Hepatocyte (in vitro differentiated cells): ENCODE results near the gene ABHD17B. TPM values are rescaled to one million over a fixed set of nuclear protein-coding genes. Genes with fewer than 3 reads are reported as not detected.

Experiments used
- DNase-seq: peaks from one replicate; pipeline ENCODE4 v3.0.0-alpha.2; 2016; ENCODE audit warnings: low spot score
- H2AFZ ChIP-seq: fragments of 200-600 bp; sonication (generic); 2 replicates; pipeline ENCODE4 v1.6.0; 2016; ENCODE audit warnings: antibody characterized with exemption, mild to moderate bottlenecking
- H3K27ac ChIP-seq: fragments of 200-600 bp; sonication (generic); 2 replicates; pipeline ENCODE4 v1.5.1; 2016; ENCODE audit warnings: mild to moderate bottlenecking
- H3K27me3 ChIP-seq: fragments of 200-600 bp; sonication (generic); 2 replicates; pipeline ENCODE4 v1.6.1; 2016
- H3K36me3 ChIP-seq: fragments of 200-600 bp; sonication (generic); replicated peaks from 2 replicates; pipeline ENCODE4 v1.5.1; 2016; ENCODE audit warnings: low read depth; ENCODE audit not compliant: insufficient read depth
- H3K4me1 ChIP-seq: fragments of 200-600 bp; sonication (generic); 2 replicates; pipeline ENCODE4 v1.5.1; 2016; ENCODE audit warnings: mild to moderate bottlenecking, moderate library complexity; ENCODE audit not compliant: insufficient read depth
- H3K4me2 ChIP-seq: fragments of 200-600 bp; sonication (generic); 2 replicates; pipeline ENCODE4 v1.6.0; 2016
- H3K4me3 ChIP-seq: fragments of 200-600 bp; sonication (generic); 2 replicates; pipeline ENCODE4 v1.5.1; 2016; ENCODE audit warnings: mild to moderate bottlenecking
- H3K79me2 ChIP-seq: fragments of 200-600 bp; sonication (generic); 2 replicates; pipeline ENCODE4 v1.6.0; 2017; ENCODE audit warnings: mild to moderate bottlenecking
- H3K9me2 ChIP-seq: fragments of 200-600 bp; sonication (generic); replicated peaks from 2 replicates; pipeline ENCODE4 v1.6.0; 2017; ENCODE audit warnings: mild to moderate bottlenecking; ENCODE audit not compliant: insufficient read depth
- H3K9me3 ChIP-seq: fragments of 200-600 bp; sonication (generic); 2 replicates; pipeline ENCODE4 v1.5.1; 2016; ENCODE audit warnings: low read depth, mild to moderate bottlenecking
- H4K20me1 ChIP-seq: fragments of 200-600 bp; sonication (generic); 2 replicates; pipeline ENCODE4 v1.6.0; 2016; ENCODE audit warnings: mild to moderate bottlenecking; ENCODE audit not compliant: insufficient read depth, poor library complexity, severe bottlenecking
- CTCF ChIP-seq: fragments of 200-600 bp; sonication (generic); IDR thresholded peaks from 2 replicates; pipeline ENCODE4 v1.5.1; 2016; ENCODE audit warnings: antibody characterized with exemption, mild to moderate bottlenecking; ENCODE audit not compliant: poor library complexity
- EZH2 ChIP-seq: fragments of 200-600 bp; sonication (generic); IDR thresholded peaks from 2 replicates; pipeline ENCODE4 v1.6.1; 2016; ENCODE audit warnings: antibody characterized with exemption, mild to moderate bottlenecking, borderline replicate concordance
- EZH2phosphoT487 ChIP-seq: fragments of 200-600 bp; sonication (generic); IDR thresholded peaks from one replicate; pipeline ENCODE4 v1.6.1; 2018; ENCODE audit warnings: antibody characterized with exemption, mild to moderate bottlenecking, low read depth, moderate library complexity; ENCODE audit not compliant: unreplicated experiment, severe bottlenecking
- WGBS: methylation state at CpG from one replicate; pipeline ENCODE4 v1.1.6; 2016; ENCODE audit warnings: low lambda C conversion rate; ENCODE audit errors: missing lambda C conversion rate; 5-methylcytosine and 5-hydroxymethylcytosine counted together
- polyA plus RNA-seq: library from polyadenylated mRNA; unstranded; fragments of >200 nt; fragmentation: Nextera tagmentation; extraction: Ambion mirVana; gene quantifications from 2 replicates; pipeline ENCODE4 v1.2.1, GENCODE V29; 2016
- total RNA-seq: library from RNA; depleted of rRNA; stranded (reverse); fragments of >200 nt; gene quantifications from 2 replicates; pipeline ENCODE4 v1.2.3, GENCODE V29; 2014

Gene ABHD17B
- total and polyA plus RNA-seq, 2 experiments from 2014 or later = 26.9 to 40.0 TPM

GRCh38 chr9:71875345-71875744 lies 35.6 kb downstream of the ABHD17B start:
- H3K9me2 ChIP-seq = no peaks in the 10 kb centered on the region
- H3K27me3 ChIP-seq = no peaks in the 10 kb centered on the region
- no peak overlapping the region for H3K4me3 ChIP-seq
- TF ChIP-seq EZH2 (no peak), CTCF (no peak), EZH2phosphoT487 (no peak)
- H3K36me3 ChIP-seq = no peaks in the 10 kb centered on the region
- 96% methylated on average over 6 of the region's 6 CpGs for WGBS
- no peak for DNase-seq
- H3K4me2 ChIP-seq = no peak overlapping the region
- no peak overlapping the region for H3K27ac ChIP-seq
- peaks cover 98% of the 10 kb centered on the region for H3K79me2 ChIP-seq
- no peaks in the 10 kb centered on the region for H3K4me1 ChIP-seq
- H3K9me3 ChIP-seq = peaks cover 15% of the 10 kb centered on the region
- H2AFZ ChIP-seq = no peak overlapping the region
- H4K20me1 ChIP-seq = no peaks in the 10 kb centered on the region

- Histone ChIP-seq H3K9me2 (no peaks in the 10 kb centered on the region), H3K4me3 (no peak overlapping the region), H3K36me3 (peaks cover 6% of the 10 kb centered on the region), H3K27me3 (no peaks in the 10 kb centered on the region), H3K9me3 (peaks cover 19% of the 10 kb centered on the region), H2AFZ (no peak overlapping the region), H3K27ac (no peak overlapping the region), H3K4me1 (no peaks in the 10 kb centered on the region), H3K79me2 (peaks cover 3% of the 10 kb centered on the region), H3K4me2 (no peak overlapping the region), H4K20me1 (no peaks in the 10 kb centered on the region)
- no peak for TF ChIP-seq CTCF
- no peak for TF ChIP-seq EZH2phosphoT487
- no peak for TF ChIP-seq EZH2
- WGBS = 74% methylated on average over 1 of the region's 1 CpG
- DNase-seq = no peak
These were observed 47.4 kb downstream of the ABHD17B start for GRCh38 chr9:71863631-71864030.

GRCh38 chr9:71861618-71862017 lies 49.4 kb downstream of the ABHD17B start:
- 87% methylated on average over 3 of the region's 3 CpGs for WGBS
- no peak overlapping the region for H3K4me2 ChIP-seq
- DNase-seq = no peak
- no peak for TF ChIP-seq EZH2phosphoT487
- no peak for TF ChIP-seq EZH2
- no peak for TF ChIP-seq CTCF
- H3K36me3 ChIP-seq = peaks cover 6% of the 10 kb centered on the region
- peaks cover 19% of the 10 kb centered on the region for H3K9me3 ChIP-seq
- H2AFZ ChIP-seq = no peak overlapping the region
- no peak overlapping the region for H3K4me3 ChIP-seq
- no peaks in the 10 kb centered on the region for H3K4me1 ChIP-seq
- H3K27me3 ChIP-seq = no peaks in the 10 kb centered on the region
- no peaks in the 10 kb centered on the region for H3K9me2 ChIP-seq
- no peaks in the 10 kb centered on the region for H4K20me1 ChIP-seq
- peak overlapping the region; percentile 29 for H3K27ac ChIP-seq
- H3K79me2 ChIP-seq = no peaks in the 10 kb centered on the region

GRCh38 chr9:71859939-71860338 lies 51.1 kb downstream of the ABHD17B start:
- Histone ChIP-seq H3K9me2 (no peaks in the 10 kb centered on the region), H3K4me2 (no peak overlapping the region), H3K9me3 (peaks cover 19% of the 10 kb centered on the region), H3K36me3 (peaks cover 6% of the 10 kb centered on the region), H3K4me1 (no peaks in the 10 kb centered on the region), H3K27ac (no peak overlapping the region), H4K20me1 (no peaks in the 10 kb centered on the region), H2AFZ (no peak overlapping the region), H3K79me2 (no peaks in the 10 kb centered on the region), H3K27me3 (no peaks in the 10 kb centered on the region), H3K4me3 (no peak overlapping the region)
- WGBS = 99% methylated on average over 3 of the region's 3 CpGs
- DNase-seq = no peak
- no peak for TF ChIP-seq EZH2
- TF ChIP-seq EZH2phosphoT487 = no peak
- TF ChIP-seq CTCF = no peak
